Left hindlimb (tissue), 1 donor: ENCODE results near the gene ANXA1.

Experiments used
- DNase-seq: peaks from one replicate; pipeline ENCODE4 v3.0.0-alpha.2; 2018

ANXA1 gene

DNA sequence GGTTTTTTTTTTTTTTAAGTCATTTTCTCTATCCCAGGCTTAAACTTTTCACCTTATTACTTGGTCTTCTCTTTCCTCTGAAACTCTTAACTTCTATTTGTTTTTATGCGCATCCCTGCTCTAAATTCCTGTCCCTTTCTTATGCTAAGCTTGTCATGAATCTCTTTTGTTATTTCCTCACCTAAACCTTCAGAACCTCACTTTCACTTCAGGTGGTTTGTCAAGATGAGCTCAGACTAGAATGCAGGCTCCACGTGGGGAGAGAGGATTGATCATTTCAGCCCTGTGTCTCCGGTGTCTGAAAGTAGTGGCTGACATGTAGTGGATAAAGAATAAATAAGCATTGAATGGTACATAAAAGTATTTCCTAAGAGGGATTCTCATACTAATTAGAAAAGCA is 63.6 kb downstream of the ANXA1 start:
- no peak for DNase-seq

- DNase-seq: no peak
These were observed 64.4 kb downstream of the ANXA1 start for GRCh38 chr9:73216100-73216499.
